ENCODE results near the gene SF3A1.

The SF3A1 gene

DNA sequence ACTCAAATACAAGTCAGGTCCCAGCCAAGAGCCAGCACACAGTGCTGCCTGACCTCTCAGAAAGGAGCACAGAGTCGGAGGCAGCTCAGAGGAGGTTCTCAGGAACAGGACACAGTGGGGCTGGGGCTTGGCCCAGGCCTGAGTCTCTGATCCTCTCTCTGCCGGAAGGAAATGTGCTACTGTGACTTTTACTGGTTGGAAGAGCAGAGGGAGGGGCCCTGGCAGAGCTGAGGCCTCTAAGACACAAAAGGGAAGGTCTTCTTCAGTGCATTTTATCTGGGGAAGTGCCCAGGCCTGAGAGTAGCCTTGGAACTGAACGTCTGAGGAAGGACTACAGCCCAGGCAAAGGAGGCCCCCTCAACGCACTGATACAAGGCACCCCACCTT lies 51.2 kb downstream of the SF3A1 start:
- Histone ChIP-seq H3K79me2 (ENCODE audit: low read length) (peaks cover 44% of the 10 kb centered on the region), H3K9me3 (replicated peaks; ENCODE audit: insufficient read depth, low read length) (no peaks in the 10 kb centered on the region), H3K9me2 (replicated peaks; ENCODE audit: insufficient read depth, low read length) (no peaks in the 10 kb centered on the region), H3K9ac (ENCODE audit: low read length) (peak overlapping the region; percentile 48), H3K4me1 (ENCODE audit: low read length) (peaks cover 73% of the 10 kb centered on the region), H3K27ac (ENCODE audit: low read length) (peak overlapping the region; percentile 76), H4K20me1 (ENCODE audit: insufficient read depth, low read length) (no peaks in the 10 kb centered on the region), H2AFZ (ENCODE audit: low read length) (peak overlapping the region; percentile 44), H3K4me3 (ENCODE audit: low read length) (peak overlapping the region; percentile 41), H3K36me3 (replicated peaks; ENCODE audit: insufficient read depth, low read length) (no peaks in the 10 kb centered on the region), H3K27me3 (replicated peaks; ENCODE audit: insufficient read depth, low read length) (no peaks in the 10 kb centered on the region), H3K4me2 (ENCODE audit: low read depth, low read length) (peak overlapping the region; percentile 87), H3F3A (ENCODE audit: insufficient read depth, low read length) (peaks cover 29% of the 10 kb centered on the region)
- peak; percentile 82 for DNase-seq
- TF ChIP-seq EZH2phosphoT487 (IDR thresholded peaks at IDR 0.05; ENCODE audit: low read length), result no peak
- no peak for TF ChIP-seq EZH2 (optimal IDR thresholded peaks at IDR 0.05; ENCODE audit: low read depth, low read length)
- TF ChIP-seq, protein P1, sequence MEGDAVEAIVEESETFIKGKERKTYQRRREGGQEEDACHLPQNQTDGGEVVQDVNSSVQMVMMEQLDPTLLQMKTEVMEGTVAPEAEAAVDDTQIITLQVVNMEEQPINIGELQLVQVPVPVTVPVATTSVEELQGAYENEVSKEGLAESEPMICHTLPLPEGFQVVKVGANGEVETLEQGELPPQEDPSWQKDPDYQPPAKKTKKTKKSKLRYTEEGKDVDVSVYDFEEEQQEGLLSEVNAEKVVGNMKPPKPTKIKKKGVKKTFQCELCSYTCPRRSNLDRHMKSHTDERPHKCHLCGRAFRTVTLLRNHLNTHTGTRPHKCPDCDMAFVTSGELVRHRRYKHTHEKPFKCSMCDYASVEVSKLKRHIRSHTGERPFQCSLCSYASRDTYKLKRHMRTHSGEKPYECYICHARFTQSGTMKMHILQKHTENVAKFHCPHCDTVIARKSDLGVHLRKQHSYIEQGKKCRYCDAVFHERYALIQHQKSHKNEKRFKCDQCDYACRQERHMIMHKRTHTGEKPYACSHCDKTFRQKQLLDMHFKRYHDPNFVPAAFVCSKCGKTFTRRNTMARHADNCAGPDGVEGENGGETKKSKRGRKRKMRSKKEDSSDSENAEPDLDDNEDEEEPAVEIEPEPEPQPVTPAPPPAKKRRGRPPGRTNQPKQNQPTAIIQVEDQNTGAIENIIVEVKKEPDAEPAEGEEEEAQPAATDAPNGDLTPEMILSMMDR (IDR thresholded peaks at IDR 0.05; ENCODE audit: low read length), result no peak

- Histone ChIP-seq H3K4me1 (ENCODE audit: low read length) (peaks cover 65% of the 10 kb centered on the region), H4K20me1 (ENCODE audit: insufficient read depth, low read length) (no peaks in the 10 kb centered on the region), H3K9me3 (replicated peaks; ENCODE audit: insufficient read depth, low read length) (no peaks in the 10 kb centered on the region), H3K9me2 (replicated peaks; ENCODE audit: insufficient read depth, low read length) (no peaks in the 10 kb centered on the region), H3K27ac (ENCODE audit: low read length) (peak overlapping the region; percentile 76; the same call in 1 of the 2 replicates), H3F3A (ENCODE audit: insufficient read depth, low read length) (peaks cover 21% of the 10 kb centered on the region), H3K27me3 (replicated peaks; ENCODE audit: insufficient read depth, low read length) (no peaks in the 10 kb centered on the region), H3K4me2 (ENCODE audit: low read depth, low read length) (peak overlapping the region; percentile 87), H2AFZ (ENCODE audit: low read length) (no peak overlapping the region), H3K9ac (ENCODE audit: low read length) (0 out of 2 replicates have a peak overlapping the region, but pooled peaks have one; percentile 48), H3K36me3 (replicated peaks; ENCODE audit: insufficient read depth, low read length) (no peaks in the 10 kb centered on the region), H3K4me3 (ENCODE audit: low read length) (no peak overlapping the region), H3K79me2 (ENCODE audit: low read length) (peaks cover 44% of the 10 kb centered on the region)
- no peak for DNase-seq
- TF ChIP-seq EZH2 (optimal IDR thresholded peaks at IDR 0.05; ENCODE audit: low read depth, low read length) (no peak), EZH2phosphoT487 (IDR thresholded peaks at IDR 0.05; ENCODE audit: low read length) (no peak)
- TF ChIP-seq, protein P1 (IDR thresholded peaks at IDR 0.05; ENCODE audit: low read length), result no peak
Measured at GRCh38 chr22:30304495-30305244, 52.0 kb downstream of the SF3A1 start.

DNA sequence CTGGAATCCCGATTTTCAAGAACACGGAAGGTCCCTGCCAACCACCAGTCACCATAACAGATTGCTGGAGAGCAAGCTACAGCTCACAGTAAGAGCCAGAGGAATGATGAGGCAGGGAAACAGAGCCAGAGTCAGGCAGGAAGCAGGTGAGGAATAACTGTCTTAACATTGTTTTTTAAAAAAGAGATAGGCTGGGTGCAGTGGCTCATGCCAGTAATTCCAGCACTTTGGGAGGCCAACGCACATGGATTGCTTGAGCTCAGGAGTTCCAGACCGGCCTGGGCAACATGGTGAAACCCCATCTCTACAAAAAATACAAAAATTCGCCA lies 53.9 kb downstream of the SF3A1 start:
- Histone ChIP-seq H4K20me1 (ENCODE audit: insufficient read depth, low read length) (no peaks in the 10 kb centered on the region), H2AFZ (ENCODE audit: low read length) (no peak overlapping the region), H3K4me3 (ENCODE audit: low read length) (no peak overlapping the region), H3K27me3 (replicated peaks; ENCODE audit: insufficient read depth, low read length) (no peaks in the 10 kb centered on the region), H3K4me2 (ENCODE audit: low read depth, low read length) (peak overlapping the region; percentile 33; the same call in 1 of the 2 replicates), H3K4me1 (ENCODE audit: low read length) (peaks cover 48% of the 10 kb centered on the region), H3K9ac (ENCODE audit: low read length) (no peak overlapping the region), H3K36me3 (replicated peaks; ENCODE audit: insufficient read depth, low read length) (no peaks in the 10 kb centered on the region), H3F3A (ENCODE audit: insufficient read depth, low read length) (peaks cover 19% of the 10 kb centered on the region), H3K27ac (ENCODE audit: low read length) (peak overlapping the region; percentile 48; the same call in 1 of the 2 replicates), H3K79me2 (ENCODE audit: low read length) (peaks cover 27% of the 10 kb centered on the region), H3K9me2 (replicated peaks; ENCODE audit: insufficient read depth, low read length) (no peaks in the 10 kb centered on the region), H3K9me3 (replicated peaks; ENCODE audit: insufficient read depth, low read length) (no peaks in the 10 kb centered on the region)
- DNase-seq, result no peak
- TF ChIP-seq, protein P1 (IDR thresholded peaks at IDR 0.05; ENCODE audit: low read length), result no peak
- no peak for TF ChIP-seq EZH2 (optimal IDR thresholded peaks at IDR 0.05; ENCODE audit: low read depth, low read length)
- no peak for TF ChIP-seq EZH2phosphoT487 (IDR thresholded peaks at IDR 0.05; ENCODE audit: low read length)
